ENCODE results near the gene RAB3IP.

DNA sequence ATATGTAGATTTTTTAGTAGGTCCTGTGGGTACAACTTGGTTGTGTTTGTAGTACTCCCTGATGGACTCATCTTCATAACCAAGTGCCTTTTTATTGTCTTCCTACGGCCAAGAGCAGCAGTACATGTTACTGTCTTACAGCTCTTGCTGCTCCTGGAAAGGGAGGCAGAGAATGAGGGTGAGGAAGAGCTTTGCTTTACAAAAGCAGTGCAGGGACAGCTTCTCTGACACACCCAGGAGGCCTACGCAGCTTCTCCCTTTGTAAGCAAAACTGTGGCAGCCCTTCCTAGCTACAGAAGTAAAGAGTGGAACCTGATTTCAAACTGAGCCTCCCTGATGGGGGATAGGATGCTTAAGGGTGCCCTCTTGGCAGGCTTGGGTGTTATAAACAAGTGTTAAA is 104.9 kb downstream of the RAB3IP start:
- no peak for TF ChIP-seq YY1 (IDR thresholded peaks at IDR 0.05; ENCODE audit: insufficient read depth, insufficient read length)
- no peak for TF ChIP-seq SUZ12 (IDR thresholded peaks at IDR 0.05; ENCODE audit: extremely low read depth, insufficient read depth, insufficient read length)

Data from NT2/D1 (cell line).